RWPE1 (cell line): ENCODE measurements around the gene RNF141.

Source experiments
- CTCF ChIA-PET: fragments of 350-600 bp; sonication (Branson Sonifier 250); formaldehyde crosslinking; extraction: SDS; loops from one replicate; lab custom pipeline; 2021; lab: Yijun Ruan, JAX
- POLR2A ChIA-PET: fragments of 400-600 bp; formaldehyde crosslinking; extraction: SDS; loops from one replicate; lab custom pipeline; 2020; ENCODE audit warnings: antibody characterized with exemption; ENCODE audit not compliant: low non-redundant PET; lab: Yijun Ruan, JAX
- DNase-seq: peaks from one replicate; pipeline ENCODE4 v3.0.0; 2012; ENCODE audit warnings: low spot score
- H3K27ac ChIP-seq: fragments of 450-650 bp; 2 replicates; pipeline ENCODE4 v1.5.1; 2017
- CTCF ChIP-seq: fragments of 450-650 bp; conservative IDR thresholded peaks from 2 replicates; pipeline ENCODE4 v1.5.1; 2017; ENCODE audit warnings: low read depth, mild to moderate bottlenecking

RNF141 gene

DNA sequence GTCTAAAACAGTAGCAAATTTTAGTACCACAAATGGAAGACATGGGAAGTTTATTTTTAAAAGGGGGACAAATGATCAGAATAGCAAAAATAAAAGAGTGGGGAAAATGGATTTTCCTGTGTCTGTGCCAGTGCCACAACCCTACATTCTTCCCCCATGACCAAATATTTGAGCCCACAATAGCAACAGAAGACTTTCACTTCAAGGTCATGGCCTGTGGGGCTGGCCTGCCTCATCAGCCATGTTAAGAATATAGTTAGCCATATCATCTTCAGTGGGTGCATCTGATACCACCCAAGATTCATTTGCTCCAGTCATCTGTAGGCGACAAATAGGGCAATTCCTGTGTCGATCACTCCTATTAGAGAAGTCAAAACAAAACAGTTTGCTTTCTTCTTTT is 26.3 kb downstream of the RNF141 start:
- no peak for TF ChIP-seq CTCF
- no peak for DNase-seq
- H3K27ac ChIP-seq = no peak overlapping the region
- ChIA-PET CTCF (interaction anchor here (0.6 to 1.1 kb wide), 4 partner anchors 26 to 215 kb away, joined by 3 to 5 read pairs (median 4); partner anchors contain the start of gene RNF141), POLR2A (no interaction called here)

- POLR2A ChIA-PET = no interaction called here
- CTCF ChIA-PET = interaction anchor here (0.6 to 1.1 kb wide), 7 partner anchors 16 to 306 kb away, joined by 3 to 5 read pairs (median 4); partner anchors contain the start of gene RNF141
- peak; percentile 40 for TF ChIP-seq CTCF
- no peak overlapping the region for H3K27ac ChIP-seq
- no peak for DNase-seq
Measured at GRCh38 chr11:10514202-10514601, 26.8 kb downstream of the RNF141 start.

GRCh38 chr11:10511181-10511621 is 29.8 kb downstream of the RNF141 start:
- POLR2A ChIA-PET = no interaction called here
- DNase-seq = no peak
- CTCF ChIA-PET = no interaction called here
- H3K27ac ChIP-seq = no peak overlapping the region
- TF ChIP-seq CTCF = no peak

GRCh38 chr11:10506008-10506370 is 35.0 kb downstream of the RNF141 start:
- no peak for TF ChIP-seq CTCF
- ChIA-PET CTCF (interaction anchor here (0.7 kb wide), 1 partner anchor 10 kb away, joined by 3 read pairs; no protein-coding TSS in a partner anchor), POLR2A (no interaction called here)
- peak; percentile 54 for DNase-seq
- H3K27ac ChIP-seq = no peak overlapping the region

DNA sequence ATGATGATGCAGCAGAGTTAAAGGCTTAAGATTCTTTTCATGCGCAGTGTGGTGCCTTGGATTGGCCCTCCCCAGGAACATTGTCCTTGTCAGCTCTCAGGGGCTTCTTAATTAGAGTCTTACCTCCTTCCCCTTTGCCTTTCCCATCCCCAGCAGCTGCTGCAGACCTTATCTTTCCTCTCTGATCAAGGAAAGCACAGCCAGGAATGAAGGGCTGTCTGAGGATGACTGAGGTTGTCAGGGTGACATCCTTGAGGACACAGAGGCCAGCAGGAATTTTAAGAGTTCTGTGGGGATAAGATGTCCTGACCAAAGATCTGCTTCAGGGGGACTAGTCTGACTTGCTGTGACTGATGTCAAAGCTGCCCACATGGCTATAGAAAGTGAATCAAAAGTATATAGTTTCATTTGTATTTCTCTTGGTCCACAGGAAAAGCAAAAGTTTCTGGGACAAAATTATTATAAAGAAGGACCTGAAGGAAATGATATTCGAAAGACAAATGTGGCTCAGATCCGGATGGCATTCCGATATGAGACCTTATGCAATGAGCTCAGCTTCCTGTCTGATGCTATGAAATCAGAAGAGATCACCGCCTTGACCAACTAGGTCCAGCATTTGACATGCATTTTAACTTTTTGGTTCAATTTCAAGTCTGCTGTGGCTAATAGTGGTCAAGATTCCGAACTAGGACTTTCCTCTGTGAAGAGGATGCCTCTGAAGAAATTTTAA is 35.5 kb downstream of the RNF141 start:
- DNase-seq = no peak
- CTCF ChIA-PET = interaction anchor here (0.6 to 0.7 kb wide), 2 partner anchors 10 to 13 kb away, joined by 3 to 4 read pairs; no protein-coding TSS in a partner anchor
- POLR2A ChIA-PET = no interaction called here
- no peak for TF ChIP-seq CTCF
- H3K27ac ChIP-seq = no peak overlapping the region

GRCh38 chr11:10504490-10504889 is 36.5 kb downstream of the RNF141 start:
- ChIA-PET POLR2A (no interaction called here), CTCF (no interaction called here)
- no peak for DNase-seq
- H3K27ac ChIP-seq = no peak overlapping the region
- TF ChIP-seq CTCF = no peak
